Esophagus muscularis mucosa (tissue), 4 donors: Measurements from ENCODE around the gene GPRIN2. TPM values are rescaled to one million over a fixed set of nuclear protein-coding genes. Genes with fewer than 3 reads are reported as not detected.
"Not testable (repeated sequence)": the region's sequence is repeated elsewhere in the genome, so short reads cannot be mapped to it uniquely, and the experiment has no call there.

Source experiments
- DNase-seq: peaks from one replicate; pipeline ENCODE4 v3.0.0-alpha.2; 2017; ENCODE audit errors: extremely low spot score
- H3K27ac ChIP-seq, 4 donors: fragments of 200-600 bp; sonication (generic); replicated peaks in 1 of 4; 1 replicate in 3 of 4; 2 replicates in 1 of 4; pipeline ENCODE4 v1.5.1; 2016 to 2019; ENCODE audit warnings: mild to moderate bottlenecking in 1 of 4
- H3K27me3 ChIP-seq, 4 donors: fragments of 200-600 bp; sonication (generic); one replicate each; pipeline versions ENCODE4 v1.5.1 to v1.6.0; 2016 to 2019
- H3K36me3 ChIP-seq, 4 donors: fragments of 200-600 bp; sonication (generic); one replicate each; pipeline ENCODE4 v1.5.1; 2016 to 2019
- H3K4me1 ChIP-seq, 4 donors: fragments of 200-600 bp; sonication (generic); one replicate each; pipeline ENCODE4 v1.5.1; 2016 to 2019
- H3K4me3 ChIP-seq, 4 donors: fragments of 200-600 bp; sonication (generic); 1 replicate in 2 of 4; 2 replicates in 2 of 4; pipeline ENCODE4 v1.5.1; 2016 to 2019; ENCODE audit warnings: mild to moderate bottlenecking in 4 of 4, moderate library complexity in 1 of 4
- H3K9me3 ChIP-seq, 4 donors: fragments of 200-600 bp; sonication (generic); 1 replicate in 3 of 4; 2 replicates in 1 of 4; pipeline ENCODE4 v1.5.1; 2016 to 2019
- WGBS: methylation state at CpG from one replicate; pipeline ENCODE4 v1.1.5; 2018; 5-methylcytosine and 5-hydroxymethylcytosine counted together
- intact Hi-C: fragments of 100-400 bp; cut with DNase I; formaldehyde crosslinking; loops from one replicate; pipeline ENCODE4 v1.15.1; 2023
- total RNA-seq, 4 donors: library from RNA; depleted of rRNA; stranded (reverse); fragments of >200 nt; gene quantifications; one replicate each; pipeline versions ENCODE4 v1.1.0 to v1.2.1, GENCODE V29; 2016

Gene GPRIN2
- total RNA-seq, 4 donors from 2014 or later: 1.3 to 2.2 TPM; not detected in 2

DNA sequence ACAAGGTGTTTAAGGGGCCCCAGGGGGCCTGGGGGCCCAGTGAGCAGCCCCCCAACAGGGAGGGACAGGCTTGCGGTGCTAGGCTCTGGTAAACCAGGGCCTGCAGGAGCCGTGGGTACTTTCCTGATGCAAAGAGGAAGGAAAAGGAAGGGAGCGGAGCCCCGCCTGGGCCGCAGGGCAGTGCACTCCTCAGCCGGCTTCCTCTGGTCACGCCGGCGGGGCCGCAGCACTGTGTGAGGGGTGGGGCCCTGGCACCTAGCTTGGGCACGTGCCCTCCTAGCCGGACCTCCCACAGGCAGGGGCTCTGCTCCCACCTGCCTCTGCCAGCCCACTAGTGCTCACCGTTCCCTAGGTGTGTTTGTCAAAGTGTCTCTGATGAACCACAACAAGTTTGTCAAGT, 28.8 kb upstream of the GPRIN2 start:
- H3K4me3 ChIP-seq: not testable (repeated sequence)

DNA sequence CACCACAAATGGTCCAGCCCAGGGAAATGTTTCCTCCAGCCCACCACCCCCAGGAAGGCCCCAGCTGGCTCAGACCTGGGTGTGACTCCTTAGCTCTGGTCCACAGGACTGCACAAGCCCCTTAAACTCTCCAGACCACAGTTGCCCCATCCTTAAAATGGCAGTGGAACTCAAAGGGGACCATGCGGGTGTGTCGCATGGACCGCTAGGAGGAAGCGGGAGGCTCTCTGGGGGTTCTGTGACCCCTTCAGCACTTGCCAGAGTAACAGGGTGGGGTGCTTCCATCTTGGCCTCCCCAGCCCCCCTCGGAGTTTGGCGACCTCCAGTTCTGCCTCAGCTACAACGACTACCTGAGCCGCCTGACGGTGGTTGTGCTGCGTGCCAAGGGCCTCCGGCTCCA, 27.7 kb upstream of the GPRIN2 start:
- H3K36me3 ChIP-seq, H3K27me3 ChIP-seq, H3K9me3 ChIP-seq, intact Hi-C loops, H3K27ac ChIP-seq, H3K4me1 ChIP-seq, DNase-seq, H3K4me3 ChIP-seq: not testable (repeated sequence)
- no CpG with 5 or more reads among the region's 11 CpGs for WGBS

More for the DNA sequence above, 28.8 kb upstream of the GPRIN2 start:
- WGBS: no CpG with 5 or more reads among the region's 13 CpGs
- H3K27me3 ChIP-seq, intact Hi-C loops, H3K9me3 ChIP-seq, DNase-seq, H3K4me1 ChIP-seq, H3K27ac ChIP-seq, H3K36me3 ChIP-seq: not testable (repeated sequence)

DNA sequence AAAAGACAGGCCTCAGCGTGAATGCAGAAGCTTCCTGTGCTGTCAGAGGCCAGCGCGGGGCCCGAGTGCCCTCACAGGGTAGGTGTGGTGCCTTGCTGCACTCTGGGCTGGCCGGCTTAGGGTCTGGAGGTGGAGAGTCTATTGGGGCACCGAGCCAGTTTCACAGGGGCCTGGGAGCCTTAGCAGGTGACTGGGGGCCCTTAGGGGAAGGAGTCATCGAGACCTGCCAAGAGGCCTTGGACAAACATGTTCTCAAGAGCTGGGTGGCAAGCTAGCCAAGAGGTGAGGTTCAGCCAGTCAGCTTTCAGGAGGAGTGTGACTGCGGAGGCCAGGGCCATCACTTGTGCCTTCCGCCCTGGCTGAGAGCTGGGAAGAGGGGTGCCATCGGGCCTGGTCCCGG, 26.1 kb upstream of the GPRIN2 start:
- intact Hi-C loops, H3K36me3 ChIP-seq, DNase-seq, H3K27ac ChIP-seq, H3K4me1 ChIP-seq, H3K4me3 ChIP-seq, H3K9me3 ChIP-seq: not testable (repeated sequence)
- WGBS: no CpG with 5 or more reads among the region's 11 CpGs
- peaks cover 0 to 14% (median 0%) of the 10 kb centered on the region in 4 donors for H3K27me3 ChIP-seq

DNA sequence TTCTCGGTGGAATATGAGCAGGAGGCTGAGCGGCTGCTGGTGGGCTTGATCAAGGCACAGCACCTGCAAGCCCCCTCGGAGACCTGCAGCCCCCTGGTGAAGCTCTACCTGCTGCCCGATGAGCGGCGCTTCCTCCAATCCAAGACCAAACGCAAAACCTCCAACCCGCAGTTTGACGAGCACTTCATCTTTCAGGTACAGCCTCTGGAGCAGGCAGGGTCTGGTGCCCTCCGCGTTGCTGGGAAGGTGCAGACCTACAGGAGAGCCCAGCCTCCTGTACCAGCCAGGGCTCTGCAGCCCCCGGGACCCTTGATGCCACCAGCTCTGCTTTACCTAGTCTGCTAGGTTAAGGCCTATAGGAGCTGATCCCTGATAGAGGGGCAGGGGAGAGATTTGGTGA, 25.5 kb upstream of the GPRIN2 start:
- H3K4me3 ChIP-seq, DNase-seq, H3K4me1 ChIP-seq, H3K9me3 ChIP-seq, H3K27ac ChIP-seq, intact Hi-C loops, H3K36me3 ChIP-seq: not testable (repeated sequence)
- no CpG with 5 or more reads among the region's 12 CpGs for WGBS
- peaks cover 0 to 14% (median 0%) of the 10 kb centered on the region in 4 donors for H3K27me3 ChIP-seq

DNA sequence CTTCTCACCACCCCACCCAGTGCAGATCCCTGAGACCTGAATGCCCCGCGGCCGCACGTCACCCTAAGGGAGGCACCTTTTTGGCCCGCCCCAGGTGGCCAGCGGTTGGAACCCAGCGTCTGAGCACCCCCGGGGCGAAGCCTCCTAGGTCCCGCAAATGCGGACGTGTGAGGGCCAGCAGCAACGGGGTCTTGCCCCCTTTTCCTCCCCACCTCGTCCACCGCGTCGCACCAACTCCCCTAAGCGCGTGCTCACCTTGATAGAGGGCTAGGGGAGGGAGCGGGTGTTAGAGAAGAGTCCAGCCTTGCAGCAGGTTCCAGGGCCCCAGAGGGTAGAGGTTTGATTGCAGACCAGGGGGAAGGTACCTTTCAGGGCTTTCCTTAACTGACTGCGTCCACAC, 22.9 kb upstream of the GPRIN2 start:
- H3K27ac ChIP-seq, H3K9me3 ChIP-seq, H3K4me3 ChIP-seq, H3K4me1 ChIP-seq, DNase-seq, intact Hi-C loops, H3K36me3 ChIP-seq: not testable (repeated sequence)
- H3K27me3 ChIP-seq: peaks cover 0 to 14% (median 0%) of the 10 kb centered on the region in 4 donors
- no CpG with 5 or more reads among the region's 21 CpGs for WGBS

DNA sequence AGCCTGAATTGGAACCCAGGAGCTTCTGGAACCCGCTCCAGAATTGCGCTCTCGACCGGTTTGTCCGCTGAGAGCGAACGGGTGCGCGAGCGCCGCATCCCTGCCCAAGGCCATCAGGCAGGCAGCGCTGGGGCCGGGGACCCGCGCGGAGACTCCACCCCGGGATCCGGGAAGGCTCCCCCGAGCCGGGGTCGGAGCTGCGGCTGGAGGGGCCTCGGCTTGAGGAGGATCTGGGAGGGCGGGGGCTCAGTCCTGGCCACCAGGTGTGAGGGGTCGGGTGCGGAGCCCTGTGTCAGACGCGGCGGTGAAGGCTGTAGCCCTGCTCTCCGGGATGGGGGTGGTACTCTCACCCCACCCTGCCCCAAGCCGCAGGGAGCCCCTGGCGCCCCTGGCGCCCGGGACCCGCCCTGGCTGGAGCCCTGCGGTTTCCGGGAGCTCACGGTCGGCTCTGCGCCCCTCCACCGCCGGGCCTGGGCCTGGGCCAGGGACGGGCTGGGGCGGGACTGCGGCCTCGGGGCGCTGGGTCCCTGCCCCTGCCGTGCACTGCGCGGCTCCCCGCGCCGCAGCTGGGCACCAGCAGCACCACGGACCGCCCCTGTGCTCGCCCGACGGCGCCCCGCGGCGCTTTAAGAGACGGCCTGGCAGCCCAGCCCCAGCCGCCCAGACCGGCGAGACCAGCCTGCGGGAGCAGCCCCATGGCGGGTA, 22.2 kb upstream of the GPRIN2 start, which contains the start of gene SYT15:
Gene SYT15 (plus strand): TSS at position 655 of the 705 bp plus-strand sequence. CDS start 41 bp downstream, at position 696.
- H3K36me3 ChIP-seq, H3K27ac ChIP-seq, H3K4me1 ChIP-seq, H3K9me3 ChIP-seq, intact Hi-C loops, DNase-seq: not testable (repeated sequence)
- Histone ChIP-seq H3K27me3 (peaks cover 0 to 14% (median 0%) of the 10 kb centered on the region in 4 donors), H3K4me3 (peak within 1 kb of the TSS; percentile 26 to 45 (median 31))
- no CpG with 5 or more reads among the region's 68 CpGs for WGBS

DNA sequence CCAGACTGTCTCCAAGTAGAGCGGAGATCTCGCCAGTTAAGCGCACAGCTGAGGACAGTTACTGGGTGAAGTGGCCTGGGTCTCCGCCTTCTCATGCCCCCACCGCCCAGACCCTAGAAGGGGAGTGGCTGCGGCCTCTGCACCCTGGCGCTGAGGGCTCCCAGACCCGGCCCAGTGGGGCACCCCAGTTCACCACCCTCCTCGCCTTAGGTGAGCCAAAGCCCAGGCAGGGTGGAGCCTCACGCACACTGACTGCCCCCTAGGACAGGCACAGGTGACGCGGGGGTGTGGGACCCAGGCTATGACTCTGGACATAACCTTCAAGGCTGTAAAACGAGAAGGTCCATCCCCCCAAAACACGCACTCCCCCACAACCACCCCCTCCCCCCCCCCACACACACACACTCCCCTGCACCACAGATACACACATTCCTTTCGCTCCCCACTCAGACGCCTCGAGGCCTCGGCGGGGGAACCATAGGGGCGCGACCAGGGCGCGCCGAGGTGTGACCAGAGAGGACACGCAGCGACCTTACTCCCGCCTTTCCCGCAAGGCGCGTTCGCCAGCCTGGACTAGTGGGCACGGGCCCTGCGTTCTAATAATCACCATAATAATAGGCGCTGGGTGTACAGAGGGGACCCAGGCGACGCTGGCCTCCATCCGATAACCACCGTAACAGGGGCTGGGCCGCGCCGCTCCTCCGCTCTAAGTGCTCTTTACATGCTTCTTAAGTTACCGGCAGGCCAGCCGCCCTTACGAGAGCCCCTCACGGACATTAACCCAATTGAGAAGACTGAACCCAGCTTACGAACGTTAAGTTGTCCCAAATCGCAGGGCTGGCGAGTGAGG, 21.4 kb upstream of the GPRIN2 start:
- WGBS: no CpG with 5 or more reads among the region's 50 CpGs
- H3K9me3 ChIP-seq, DNase-seq, H3K4me1 ChIP-seq, H3K36me3 ChIP-seq, intact Hi-C loops, H3K27ac ChIP-seq: not testable (repeated sequence)
- Histone ChIP-seq H3K27me3 (peaks cover 0 to 14% (median 0%) of the 10 kb centered on the region in 4 donors), H3K4me3 (peak overlapping the region in 3 of 4 donors; percentile 26 to 45 (median 27))

DNA sequence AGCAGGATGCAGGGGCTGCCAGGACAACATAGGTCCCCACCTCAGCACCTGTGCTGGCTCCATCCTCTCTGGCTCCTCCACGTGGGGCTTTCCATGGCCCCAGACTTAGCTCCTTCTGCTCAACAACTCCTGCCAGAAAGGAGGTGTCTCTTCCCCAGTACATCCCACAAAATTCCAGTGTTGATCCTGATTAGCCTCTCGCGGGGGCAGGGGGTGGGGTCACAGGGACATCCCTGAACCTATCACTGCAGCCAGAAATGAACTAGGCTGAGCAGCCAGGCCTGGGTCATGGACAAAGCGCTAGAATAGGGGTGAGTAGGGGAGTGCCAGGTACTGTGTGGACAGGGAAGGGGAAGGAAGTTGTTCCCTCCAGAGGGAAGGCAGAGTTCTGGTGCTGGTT, 17.4 kb upstream of the GPRIN2 start:
- H3K36me3 ChIP-seq, H3K27ac ChIP-seq, intact Hi-C loops, H3K9me3 ChIP-seq, DNase-seq, H3K4me1 ChIP-seq, H3K4me3 ChIP-seq: not testable (repeated sequence)
- no CpG with 5 or more reads among the region's 4 CpGs for WGBS
- peaks cover 0 to 14% (median 0%) of the 10 kb centered on the region in 4 donors for H3K27me3 ChIP-seq

DNA sequence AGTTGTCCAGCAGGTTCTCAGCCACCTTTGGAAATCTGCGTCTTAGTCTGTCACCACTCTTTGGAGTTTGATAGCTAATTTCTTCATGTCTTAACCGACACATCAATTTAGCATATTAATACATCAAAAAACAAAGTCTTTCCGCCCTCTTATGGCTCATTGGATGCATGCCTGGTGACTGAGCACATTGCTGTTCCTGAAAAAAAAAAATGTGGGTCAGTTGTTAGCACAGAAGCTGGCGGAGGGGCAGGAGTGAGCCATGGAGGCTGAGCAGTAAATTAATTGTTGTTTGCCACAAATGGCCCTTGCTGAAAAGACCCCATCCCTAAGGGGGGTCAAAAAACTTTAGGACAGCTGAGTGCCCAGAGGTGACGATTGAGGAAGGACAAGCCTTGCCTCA, 16.9 kb upstream of the GPRIN2 start:
- intact Hi-C loops, H3K4me3 ChIP-seq: not testable (repeated sequence)
- WGBS: 31% methylated on average over 3 of the region's 5 CpGs

DNA sequence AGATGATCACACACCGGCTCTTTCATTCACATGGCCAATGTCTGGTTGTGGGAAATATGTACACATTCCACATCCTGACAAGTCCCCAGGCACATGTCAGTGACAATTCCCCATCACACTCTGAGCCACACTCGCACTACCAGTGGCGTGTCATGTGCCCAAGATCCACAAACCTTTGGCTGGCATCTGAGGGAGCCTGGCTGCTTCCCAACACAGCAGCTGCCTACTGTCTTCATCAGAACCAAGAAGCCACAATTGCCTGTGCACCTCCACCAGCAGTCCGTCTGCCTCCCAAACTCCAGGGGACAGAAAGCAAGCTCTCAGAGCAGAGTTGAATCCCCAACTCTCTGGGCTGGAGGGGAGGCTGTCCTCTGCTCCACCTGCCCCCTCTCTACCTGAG, 16.3 kb upstream of the GPRIN2 start:
- H3K27me3 ChIP-seq, H3K36me3 ChIP-seq, H3K27ac ChIP-seq, H3K9me3 ChIP-seq, H3K4me3 ChIP-seq, DNase-seq, intact Hi-C loops, H3K4me1 ChIP-seq: not testable (repeated sequence)
- 29% methylated on average over 2 of the region's 4 CpGs for WGBS

More for the DNA sequence above, 16.9 kb upstream of the GPRIN2 start:
- H3K36me3 ChIP-seq, H3K27ac ChIP-seq, H3K4me1 ChIP-seq, H3K9me3 ChIP-seq, DNase-seq, H3K27me3 ChIP-seq: not testable (repeated sequence)

DNA sequence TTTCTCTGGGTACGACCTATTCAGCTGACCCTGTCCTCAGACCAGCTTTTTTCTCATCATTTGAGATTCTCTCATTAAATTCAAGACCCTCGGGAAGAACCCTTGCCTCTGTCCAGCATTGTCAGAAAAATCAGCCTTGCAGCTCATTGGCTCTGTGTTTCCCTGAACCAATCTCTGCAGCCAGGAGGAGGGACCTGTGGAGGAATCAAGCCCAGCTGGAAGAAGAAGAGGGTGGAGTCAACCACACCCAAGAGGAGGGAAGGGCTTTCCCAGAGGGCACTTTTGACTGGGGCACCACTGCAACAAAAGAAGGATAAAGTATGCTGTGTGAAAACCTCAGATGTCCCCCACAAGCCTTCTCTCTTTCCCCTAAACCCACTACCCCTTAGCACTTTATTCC, 14.2 kb upstream of the GPRIN2 start:
- H3K36me3 ChIP-seq, H3K27me3 ChIP-seq, H3K4me1 ChIP-seq, intact Hi-C loops, H3K4me3 ChIP-seq, DNase-seq, H3K9me3 ChIP-seq, H3K27ac ChIP-seq: not testable (repeated sequence)
- WGBS: no CpG with 5 or more reads among the region's 2 CpGs

DNA sequence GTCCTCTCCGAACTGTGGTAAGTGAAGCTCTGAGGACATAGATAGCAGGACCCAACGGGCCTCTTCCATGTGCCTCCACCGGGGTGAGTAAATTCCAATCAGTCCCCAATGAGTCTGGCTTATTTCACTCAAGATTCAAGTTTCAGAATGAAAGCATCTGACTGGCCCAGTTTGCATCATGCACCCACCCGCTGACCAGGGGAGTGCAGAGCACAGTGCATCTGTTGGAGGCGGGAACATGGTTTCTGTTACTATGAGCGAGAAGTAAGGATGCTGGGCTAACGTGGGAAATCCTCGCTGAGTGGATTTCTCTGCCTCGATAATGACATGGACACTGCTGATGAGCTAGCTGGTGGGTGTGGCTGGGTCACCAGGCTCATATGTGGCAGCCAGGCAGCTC, 10.7 kb upstream of the GPRIN2 start:
- H3K4me3 ChIP-seq, H3K36me3 ChIP-seq, DNase-seq: not testable (repeated sequence)

More for the DNA sequence above, 10.7 kb upstream of the GPRIN2 start:
- H3K27me3 ChIP-seq, H3K27ac ChIP-seq, intact Hi-C loops, H3K9me3 ChIP-seq, H3K4me1 ChIP-seq: not testable (repeated sequence)
- no CpG with 5 or more reads among the region's 9 CpGs for WGBS
